ENCODE data around the gene RBMS1.

GRCh38 chr2:160295519-160296207, 197.9 kb downstream of the RBMS1 start:
- no peak for TF ChIP-seq POLR2A (IDR thresholded peaks at IDR 0.05; ENCODE audit: low read depth, low read length)
- TF ChIP-seq POLR2AphosphoS5 (IDR thresholded peaks at IDR 0.05; ENCODE audit: low read depth, low read length), result no peak

Data from GM12891 (cell line).